SK-N-SH treated with all-trans-retinoic acid at 6 μM for 48 hours (cell line): ENCODE results near the gene OLFML2A.
"Not testable (repeated sequence)": the region's sequence is repeated elsewhere in the genome, so short reads cannot be mapped to it uniquely, and the experiment has no call there.

Experiments
- BACH2 ChIP-seq: fragments of 250-450 bp; sonication (Bioruptor Pico); IDR thresholded peaks from 2 replicates; pipeline ENCODE4 v1.9.0; 2021; ENCODE audit warnings: mild to moderate bottlenecking, borderline replicate concordance
- POU6F1 ChIP-seq: fragments of 250-450 bp; sonication (Bioruptor Pico); IDR thresholded peaks from 2 replicates; pipeline ENCODE4 v1.8.0; 2021; ENCODE audit warnings: low read depth, mild to moderate bottlenecking, moderate library complexity, borderline replicate concordance
- SNAI2 ChIP-seq: fragments of 250-450 bp; sonication (Bioruptor Pico); IDR thresholded peaks from 2 replicates; pipeline ENCODE4 v1.5.0; 2020; ENCODE audit warnings: mild to moderate bottlenecking, moderate library complexity

- TF ChIP-seq BACH2 (CRISPR knock-in tag); SNAI2; POU6F1 (CRISPR knock-in tag): not testable (repeated sequence)
Measured at GRCh38 chr9:124838132-124838531, 61.2 kb downstream of the OLFML2A start.
